ENCODE results near the gene NEIL3. TPM values are rescaled to one million over a fixed set of nuclear protein-coding genes. Genes with fewer than 3 reads are reported as not detected.

NEIL3 gene
- polyA plus RNA-seq, 1 donor from 2014 or later: 0.15 TPM

DNA sequence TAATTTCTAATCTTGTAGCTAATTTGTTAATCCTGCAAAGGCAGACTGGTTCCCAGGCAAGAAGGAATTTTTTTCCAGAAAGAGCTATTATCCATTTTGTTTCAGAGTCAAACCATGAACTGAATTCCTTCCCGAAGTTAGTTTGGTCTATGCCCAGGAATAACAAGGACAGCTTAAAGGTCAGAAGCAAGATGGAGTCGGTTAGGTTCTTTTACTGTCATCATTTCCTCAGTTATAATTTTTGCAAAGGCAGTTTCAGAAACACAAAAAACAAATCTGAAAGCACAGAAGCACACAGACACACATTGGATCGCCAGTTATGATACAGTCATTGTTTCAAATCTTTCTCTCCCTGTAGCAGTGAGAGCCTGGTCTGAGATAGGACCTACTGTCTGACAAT is 94.7 kb downstream of the NEIL3 start:
- no peak overlapping the region for H3K27ac ChIP-seq (ENCODE audit: low read length)
- H4K20me1 ChIP-seq (ENCODE audit: insufficient read depth): no peaks in the 10 kb centered on the region
- H3K9ac ChIP-seq (ENCODE audit: low read length): no peak overlapping the region
- no peaks in the 10 kb centered on the region for H3K27me3 ChIP-seq (ENCODE audit: insufficient read depth, low read depth, low read length)
- no peak overlapping the region for H3K4me2 ChIP-seq (ENCODE audit: low read length)
- H3K9me2 ChIP-seq (ENCODE audit: insufficient read depth, low read length): no peaks in the 10 kb centered on the region
- TF ChIP-seq TAF1 (IDR thresholded peaks at IDR 0.05; ENCODE audit: low read depth) (no peak), POLR2AphosphoS5 (IDR thresholded peaks at IDR 0.05) (no peak), MXI1 (conservative IDR thresholded peaks at IDR 0.05; ENCODE audit: poor library complexity, severe bottlenecking) (no peak), EP300 (conservative IDR thresholded peaks at IDR 0.05; ENCODE audit: poor library complexity, severe bottlenecking) (no peak), SMC3 (conservative IDR thresholded peaks at IDR 0.05; ENCODE audit: poor library complexity) (no peak), EZH2 (IDR thresholded peaks at IDR 0.05; ENCODE audit: borderline replicate concordance, insufficient read depth, low read length, poor library complexity, severe bottlenecking) (no peak), RAD21 (conservative IDR thresholded peaks at IDR 0.05) (no peak)
- TF ChIP-seq, protein P1, sequence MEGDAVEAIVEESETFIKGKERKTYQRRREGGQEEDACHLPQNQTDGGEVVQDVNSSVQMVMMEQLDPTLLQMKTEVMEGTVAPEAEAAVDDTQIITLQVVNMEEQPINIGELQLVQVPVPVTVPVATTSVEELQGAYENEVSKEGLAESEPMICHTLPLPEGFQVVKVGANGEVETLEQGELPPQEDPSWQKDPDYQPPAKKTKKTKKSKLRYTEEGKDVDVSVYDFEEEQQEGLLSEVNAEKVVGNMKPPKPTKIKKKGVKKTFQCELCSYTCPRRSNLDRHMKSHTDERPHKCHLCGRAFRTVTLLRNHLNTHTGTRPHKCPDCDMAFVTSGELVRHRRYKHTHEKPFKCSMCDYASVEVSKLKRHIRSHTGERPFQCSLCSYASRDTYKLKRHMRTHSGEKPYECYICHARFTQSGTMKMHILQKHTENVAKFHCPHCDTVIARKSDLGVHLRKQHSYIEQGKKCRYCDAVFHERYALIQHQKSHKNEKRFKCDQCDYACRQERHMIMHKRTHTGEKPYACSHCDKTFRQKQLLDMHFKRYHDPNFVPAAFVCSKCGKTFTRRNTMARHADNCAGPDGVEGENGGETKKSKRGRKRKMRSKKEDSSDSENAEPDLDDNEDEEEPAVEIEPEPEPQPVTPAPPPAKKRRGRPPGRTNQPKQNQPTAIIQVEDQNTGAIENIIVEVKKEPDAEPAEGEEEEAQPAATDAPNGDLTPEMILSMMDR (IDR thresholded peaks at IDR 0.05; ENCODE audit: poor library complexity, severe bottlenecking): no peak
- TF ChIP-seq, protein P2, sequence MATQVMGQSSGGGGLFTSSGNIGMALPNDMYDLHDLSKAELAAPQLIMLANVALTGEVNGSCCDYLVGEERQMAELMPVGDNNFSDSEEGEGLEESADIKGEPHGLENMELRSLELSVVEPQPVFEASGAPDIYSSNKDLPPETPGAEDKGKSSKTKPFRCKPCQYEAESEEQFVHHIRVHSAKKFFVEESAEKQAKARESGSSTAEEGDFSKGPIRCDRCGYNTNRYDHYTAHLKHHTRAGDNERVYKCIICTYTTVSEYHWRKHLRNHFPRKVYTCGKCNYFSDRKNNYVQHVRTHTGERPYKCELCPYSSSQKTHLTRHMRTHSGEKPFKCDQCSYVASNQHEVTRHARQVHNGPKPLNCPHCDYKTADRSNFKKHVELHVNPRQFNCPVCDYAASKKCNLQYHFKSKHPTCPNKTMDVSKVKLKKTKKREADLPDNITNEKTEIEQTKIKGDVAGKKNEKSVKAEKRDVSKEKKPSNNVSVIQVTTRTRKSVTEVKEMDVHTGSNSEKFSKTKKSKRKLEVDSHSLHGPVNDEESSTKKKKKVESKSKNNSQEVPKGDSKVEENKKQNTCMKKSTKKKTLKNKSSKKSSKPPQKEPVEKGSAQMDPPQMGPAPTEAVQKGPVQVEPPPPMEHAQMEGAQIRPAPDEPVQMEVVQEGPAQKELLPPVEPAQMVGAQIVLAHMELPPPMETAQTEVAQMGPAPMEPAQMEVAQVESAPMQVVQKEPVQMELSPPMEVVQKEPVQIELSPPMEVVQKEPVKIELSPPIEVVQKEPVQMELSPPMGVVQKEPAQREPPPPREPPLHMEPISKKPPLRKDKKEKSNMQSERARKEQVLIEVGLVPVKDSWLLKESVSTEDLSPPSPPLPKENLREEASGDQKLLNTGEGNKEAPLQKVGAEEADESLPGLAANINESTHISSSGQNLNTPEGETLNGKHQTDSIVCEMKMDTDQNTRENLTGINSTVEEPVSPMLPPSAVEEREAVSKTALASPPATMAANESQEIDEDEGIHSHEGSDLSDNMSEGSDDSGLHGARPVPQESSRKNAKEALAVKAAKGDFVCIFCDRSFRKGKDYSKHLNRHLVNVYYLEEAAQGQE (IDR thresholded peaks at IDR 0.05; ENCODE audit: borderline replicate concordance): no peak
- H3K4me3 ChIP-seq (ENCODE audit: low read length): no peak overlapping the region
- H3K36me3 ChIP-seq (ENCODE audit: insufficient read depth, low read length): no peaks in the 10 kb centered on the region
- H3F3A ChIP-seq (ENCODE audit: insufficient read depth, low read length, poor library complexity, severe bottlenecking): no peaks in the 10 kb centered on the region
- no peaks in the 10 kb centered on the region for H3K9me3 ChIP-seq (ENCODE audit: low read length)
- no peak overlapping the region for H2AFZ ChIP-seq (ENCODE audit: low read depth, low read length)
- no peaks in the 10 kb centered on the region for H3K79me2 ChIP-seq (replicated peaks; ENCODE audit: insufficient read depth, low read length)

DNA sequence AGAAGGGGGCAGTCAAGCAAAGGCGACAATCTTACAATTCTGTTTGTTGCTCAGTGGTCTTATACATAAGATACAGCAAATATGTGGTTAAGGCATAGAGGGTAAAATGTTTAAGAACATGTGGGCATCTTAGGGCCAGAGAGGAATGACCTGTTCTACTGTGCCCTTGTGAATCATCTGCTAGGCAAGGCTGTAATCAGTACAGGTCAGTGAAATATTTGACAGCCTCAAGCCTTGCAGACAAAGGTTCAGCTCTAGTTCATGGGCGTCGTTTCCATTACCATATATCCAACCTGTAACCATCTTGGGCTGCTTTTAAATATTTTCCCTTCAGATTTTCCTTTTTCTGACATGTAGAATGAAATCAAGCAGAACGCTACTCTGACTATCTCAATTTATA is 95.3 kb downstream of the NEIL3 start:
- Histone ChIP-seq H3K27ac (ENCODE audit: low read length) (no peak overlapping the region), H4K20me1 (ENCODE audit: insufficient read depth) (no peaks in the 10 kb centered on the region), H3K36me3 (ENCODE audit: insufficient read depth, low read length) (no peaks in the 10 kb centered on the region), H2AFZ (ENCODE audit: low read depth, low read length) (no peak overlapping the region), H3K9me2 (ENCODE audit: insufficient read depth, low read length) (no peaks in the 10 kb centered on the region), H3K9me3 (ENCODE audit: low read length) (no peaks in the 10 kb centered on the region), H3K79me2 (replicated peaks; ENCODE audit: insufficient read depth, low read length) (no peaks in the 10 kb centered on the region), H3F3A (ENCODE audit: insufficient read depth, low read length, poor library complexity, severe bottlenecking) (no peaks in the 10 kb centered on the region), H3K9ac (ENCODE audit: low read length) (no peak overlapping the region), H3K4me2 (ENCODE audit: low read length) (no peak overlapping the region), H3K27me3 (ENCODE audit: insufficient read depth, low read depth, low read length) (no peaks in the 10 kb centered on the region), H3K4me3 (ENCODE audit: low read length) (no peak overlapping the region)
- TF ChIP-seq POLR2AphosphoS5 (IDR thresholded peaks at IDR 0.05) (no peak), EP300 (conservative IDR thresholded peaks at IDR 0.05; ENCODE audit: poor library complexity, severe bottlenecking) (no peak), EZH2 (IDR thresholded peaks at IDR 0.05; ENCODE audit: borderline replicate concordance, insufficient read depth, low read length, poor library complexity, severe bottlenecking) (no peak), RAD21 (conservative IDR thresholded peaks at IDR 0.05) (no peak), TAF1 (IDR thresholded peaks at IDR 0.05; ENCODE audit: low read depth) (no peak), SMC3 (conservative IDR thresholded peaks at IDR 0.05; ENCODE audit: poor library complexity) (no peak)
- TF ChIP-seq, protein P2 (IDR thresholded peaks at IDR 0.05; ENCODE audit: borderline replicate concordance): no peak

Data from neural cell (in vitro differentiated cells).